H9 (cell line): Measurements from ENCODE around the gene POU4F3. TPM values are rescaled to one million over a fixed set of nuclear protein-coding genes. Genes with fewer than 3 reads are reported as not detected.

Experiments used
- DNase-seq: peaks from one replicate; pipeline ENCODE4 v3.0.0-alpha.2; 2017
- H2AFZ ChIP-seq: one replicate; pipeline ENCODE4 v1.6.1; 2013; ENCODE audit warnings: mild to moderate bottlenecking, low read length, control low read depth, moderate library complexity
- H2AK5ac ChIP-seq: 2 replicates; pipeline ENCODE4 v1.6.1; 2013; ENCODE audit warnings: low read length, control low read depth, mixed read lengths; ENCODE audit not compliant: insufficient read length
- H2BK120ac ChIP-seq: one replicate; pipeline ENCODE4 v1.6.1; 2013; ENCODE audit warnings: low read depth, mild to moderate bottlenecking, low read length, control low read depth, inconsistent platforms; ENCODE audit not compliant: poor library complexity, severe bottlenecking
- H2BK12ac ChIP-seq: 2 replicates; pipeline ENCODE4 v1.6.1; 2013; ENCODE audit warnings: low read length, control low read depth, mixed read lengths, low read depth; ENCODE audit not compliant: insufficient read length
- H2BK15ac ChIP-seq: 2 replicates; pipeline ENCODE4 v1.6.1; 2013; ENCODE audit warnings: low read depth, low read length, control low read depth
- H2BK20ac ChIP-seq: one replicate; pipeline ENCODE4 v1.6.1; 2013; ENCODE audit warnings: low read depth, mild to moderate bottlenecking, low read length, control low read depth, inconsistent platforms; ENCODE audit not compliant: poor library complexity, severe bottlenecking
- H2BK5ac ChIP-seq: 2 replicates; pipeline ENCODE4 v1.6.1; 2013; ENCODE audit warnings: low read length, control low read depth, mixed read lengths; ENCODE audit not compliant: insufficient read length
- H3K14ac ChIP-seq: 2 replicates; pipeline ENCODE4 v1.6.1; 2013; ENCODE audit warnings: low read length, control low read depth; ENCODE audit not compliant: insufficient read depth
- H3K18ac ChIP-seq: 2 replicates; pipeline ENCODE4 v1.6.1; 2013; ENCODE audit warnings: low read depth, mild to moderate bottlenecking, mixed read lengths, low read length, control low read depth; ENCODE audit not compliant: insufficient read length
- H3K23ac ChIP-seq: 2 replicates; pipeline ENCODE4 v1.6.1; 2013; ENCODE audit warnings: low read length, control low read depth, mixed read lengths, low read depth; ENCODE audit not compliant: insufficient read length
- H3K23me2 ChIP-seq: 2 replicates; pipeline ENCODE4 v1.6.1; 2013; ENCODE audit warnings: low read depth, mild to moderate bottlenecking, mixed read lengths, low read length, control low read depth; ENCODE audit not compliant: insufficient read length, poor library complexity, severe bottlenecking
- H3K27ac ChIP-seq: 2 replicates; pipeline ENCODE4 v1.5.1; 2013; ENCODE audit warnings: low read length, control low read depth, mixed read lengths, low read depth; ENCODE audit not compliant: insufficient read length
- H3K27me3 ChIP-seq: 2 replicates; pipeline ENCODE4 v1.6.1; 2013; ENCODE audit warnings: low read length, control low read depth, inconsistent platforms; ENCODE audit not compliant: insufficient read depth
- H3K4ac ChIP-seq: 2 replicates; pipeline ENCODE4 v1.6.1; 2013; ENCODE audit warnings: low read depth, mild to moderate bottlenecking, control low read depth, inconsistent platforms, low read length, moderate library complexity
- H3K4me1 ChIP-seq: 2 replicates; pipeline ENCODE4 v1.6.1; 2013; ENCODE audit warnings: low read length, control low read depth, inconsistent platforms; ENCODE audit not compliant: insufficient read depth
- H3K4me2 ChIP-seq: 2 replicates; pipeline ENCODE4 v1.6.1; 2013; ENCODE audit warnings: low read length, control low read depth, mixed read lengths; ENCODE audit not compliant: insufficient read length, insufficient read depth
- H3K56ac ChIP-seq: 2 replicates; pipeline ENCODE4 v1.6.1; 2013; ENCODE audit warnings: low read depth, mild to moderate bottlenecking, mixed read lengths, low read length, control low read depth; ENCODE audit not compliant: insufficient read length
- H3K79me1 ChIP-seq: 2 replicates; pipeline ENCODE4 v1.6.1; 2013; ENCODE audit warnings: low read depth, mild to moderate bottlenecking, moderate library complexity, low read length, control low read depth, inconsistent platforms; ENCODE audit not compliant: insufficient read depth, poor library complexity, severe bottlenecking
- H3K79me2 ChIP-seq: 2 replicates; pipeline ENCODE4 v1.6.1; 2013; ENCODE audit warnings: low read length, control low read depth, inconsistent platforms; ENCODE audit not compliant: insufficient read depth
- H3K9ac ChIP-seq: 2 replicates; pipeline ENCODE4 v1.6.1; 2013; ENCODE audit warnings: low read length, control low read depth, mixed read lengths; ENCODE audit not compliant: insufficient read length; ENCODE audit errors: extremely low read depth
- H3K9me3 ChIP-seq: one replicate; pipeline ENCODE4 v1.6.1; 2013; ENCODE audit warnings: low read depth, low read length, inconsistent platforms; ENCODE audit not compliant: control insufficient read depth
- H3T11ph ChIP-seq: one replicate; pipeline ENCODE4 v1.6.1; 2013; ENCODE audit warnings: mild to moderate bottlenecking, low read length, control low read depth, inconsistent platforms
- H4K20me1 ChIP-seq: one replicate; pipeline ENCODE4 v1.6.1; 2013; ENCODE audit not compliant: control insufficient read depth, insufficient read length, insufficient read depth
- H4K5ac ChIP-seq: 2 replicates; pipeline ENCODE4 v1.6.1; 2013; ENCODE audit warnings: low read depth, mild to moderate bottlenecking, mixed read lengths, low read length, control low read depth; ENCODE audit not compliant: insufficient read length
- H4K8ac ChIP-seq: replicated peaks from 2 replicates; pipeline ENCODE4 v1.6.1; 2013; ENCODE audit warnings: low read length, control low read depth, mixed read lengths, low read depth; ENCODE audit not compliant: insufficient read length
- H4K91ac ChIP-seq: 2 replicates; pipeline ENCODE4 v1.6.1; 2013; ENCODE audit warnings: low read depth, mild to moderate bottlenecking, moderate library complexity, mixed read lengths, low read length, control low read depth; ENCODE audit not compliant: insufficient read length
- H3K27ac Mint-ChIP-seq, 3 experiments: 2 replicates in 2 of 3; 3 replicates in 1 of 3; pipeline ENCODE4 v1.8.0; 2020 to 2021; ENCODE audit warnings: mixed read lengths in 3 of 3, mild to moderate bottlenecking in 1 of 3, moderate library complexity in 1 of 3
- H3K27me3 Mint-ChIP-seq: 2 replicates; pipeline ENCODE4 v1.8.0; 2021; ENCODE audit warnings: low read depth, mild to moderate bottlenecking, moderate library complexity, mixed read lengths
- H3K36me3 Mint-ChIP-seq, 3 experiments: 2 replicates in 2 of 3; 3 replicates in 1 of 3; pipeline ENCODE4 v1.8.0; 2020 to 2021; ENCODE audit warnings: low read depth in 3 of 3, mixed read lengths in 3 of 3; ENCODE audit not compliant: insufficient read depth in 1 of 3
- H3K4me1 Mint-ChIP-seq, 2 experiments: 2 replicates each; pipeline ENCODE4 v1.8.0; 2020; ENCODE audit warnings: mixed read lengths in 2 of 2
- H3K4me3 Mint-ChIP-seq, 2 experiments: 2 replicates in 1 of 2; 3 replicates in 1 of 2; pipeline ENCODE4 v1.8.0; 2020 to 2021; ENCODE audit warnings: mild to moderate bottlenecking in 2 of 2, mixed read lengths in 2 of 2, moderate library complexity in 1 of 2
- H3K9me3 Mint-ChIP-seq, 2 experiments: 2 replicates in 1 of 2; 3 replicates in 1 of 2; pipeline ENCODE4 v1.8.0; 2020; ENCODE audit warnings: mild to moderate bottlenecking in 2 of 2, mixed read lengths in 2 of 2, moderate library complexity in 1 of 2
- WGBS: extraction: QIAGEN DNeasy Blood & Tissue Kit; methylation state at CpG from one replicate; pipeline ENCODE4 v1.1.7; 2013; ENCODE audit warnings: missing lambda C conversion rate, low lambda C conversion rate, mixed read lengths; ENCODE audit not compliant: insufficient read length; ENCODE audit errors: extremely low coverage; 5-methylcytosine and 5-hydroxymethylcytosine counted together
- total RNA-seq: library from RNA; stranded (reverse); gene quantifications from 2 replicates; pipeline ENCODE4 v1.2.1, GENCODE V29; 2021
- TF ChIP-seq, protein P1 (sequence below): fragments of 200-600 bp; sonication (generic); conservative IDR thresholded peaks from 3 replicates; pipeline ENCODE4 v1.8.0; 2021; ENCODE audit warnings: antibody characterized with exemption, mild to moderate bottlenecking

Gene POU4F3
- total RNA-seq, 1 experiment from 2014 or later, result not detected

DNA sequence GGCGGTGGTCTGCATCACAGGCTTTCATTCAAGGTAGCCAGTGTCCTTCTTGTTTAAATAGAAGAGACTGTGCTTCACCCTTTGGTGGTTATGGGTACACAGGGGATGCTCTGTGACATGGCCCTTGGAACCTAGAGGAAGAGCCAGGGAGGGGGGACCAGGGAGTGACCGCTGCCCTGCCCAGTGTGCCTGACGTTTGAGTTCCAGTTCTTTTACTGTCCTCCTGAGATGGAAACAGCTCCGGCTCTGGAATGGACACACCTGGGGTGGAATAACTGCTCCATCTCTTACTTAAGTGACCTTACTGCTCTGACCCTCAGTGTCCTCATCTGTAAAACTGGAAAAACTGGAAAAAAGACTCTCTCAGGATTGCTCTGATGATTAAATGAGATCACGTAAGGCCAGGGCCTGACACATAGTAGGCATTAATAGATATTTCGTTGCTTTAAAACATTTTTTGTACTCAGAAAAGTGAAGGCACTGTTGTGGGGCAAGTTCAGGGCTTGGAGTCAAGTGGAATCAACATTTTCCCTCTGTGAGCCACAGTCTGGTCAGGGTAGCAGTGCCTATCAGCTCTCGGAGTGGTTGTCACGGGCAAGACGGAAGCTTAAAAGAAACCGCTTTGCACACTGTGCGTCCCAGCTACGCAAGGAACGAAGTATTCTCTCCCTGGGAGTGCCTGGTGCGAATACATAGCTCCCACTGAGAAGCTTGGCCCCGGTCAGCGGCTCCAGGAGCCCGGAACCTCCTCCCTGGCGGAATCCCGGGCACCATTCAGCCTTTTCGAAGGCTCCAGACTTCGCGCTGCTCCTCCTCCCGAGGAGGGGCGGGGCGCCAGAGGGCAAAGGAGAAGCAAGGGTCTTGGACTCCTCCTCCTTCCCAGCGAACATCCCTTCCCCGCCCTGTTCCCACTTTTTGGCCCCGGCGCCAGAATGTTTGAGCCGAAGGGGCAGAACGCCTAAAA, 5.8 kb downstream of the POU4F3 start:
- Histone ChIP-seq H4K5ac (no peak overlapping the region), H3K4me2 (peak overlapping the region; percentile 56), H3K27ac (no peak overlapping the region), H3K79me1 (no peaks in the 10 kb centered on the region), H3K9me3 (no peaks in the 10 kb centered on the region), H3K4me1 (peaks cover 2% of the 10 kb centered on the region; the same call in 1 of the 2 replicates), H3K14ac (no peak overlapping the region), H2BK5ac (no peak overlapping the region), H3K23ac (no peak overlapping the region), H2BK20ac (no peak overlapping the region), H3K79me2 (no peaks in the 10 kb centered on the region), H3K27me3 (peaks cover 73% of the 10 kb centered on the region), H4K20me1 (peaks cover 2% of the 10 kb centered on the region), H4K91ac (no peak overlapping the region), H2BK12ac (no peak overlapping the region), H3K56ac (no peak overlapping the region), H2AFZ (no peak overlapping the region), H3K23me2 (peaks cover 5% of the 10 kb centered on the region), H2BK15ac (no peak overlapping the region), H2BK120ac (no peak overlapping the region), H3K9ac (no peak overlapping the region), H4K8ac (no peak overlapping the region), H3K4ac (no peak overlapping the region), H2AK5ac (no peak overlapping the region), H3T11ph (no peak overlapping the region), H3K18ac (no peak overlapping the region)
- H3K27me3 Mint-ChIP-seq, result peaks cover 100% of the 10 kb centered on the region
- H3K4me1 Mint-ChIP-seq, result peaks cover 32 to 44% of the 10 kb centered on the region in 2 experiments
- peaks cover 0 to 2% (median 0%) of the 10 kb centered on the region in 3 experiments; a peak in 1 of 7 replicates for H3K36me3 Mint-ChIP-seq
- peak; percentile 95 for DNase-seq
- H3K4me3 Mint-ChIP-seq, result peak overlapping the region; percentile 26 to 60; a peak in 4 of 5 replicates
- H3K27ac Mint-ChIP-seq, result no peak overlapping the region
- TF ChIP-seq, protein P1, sequence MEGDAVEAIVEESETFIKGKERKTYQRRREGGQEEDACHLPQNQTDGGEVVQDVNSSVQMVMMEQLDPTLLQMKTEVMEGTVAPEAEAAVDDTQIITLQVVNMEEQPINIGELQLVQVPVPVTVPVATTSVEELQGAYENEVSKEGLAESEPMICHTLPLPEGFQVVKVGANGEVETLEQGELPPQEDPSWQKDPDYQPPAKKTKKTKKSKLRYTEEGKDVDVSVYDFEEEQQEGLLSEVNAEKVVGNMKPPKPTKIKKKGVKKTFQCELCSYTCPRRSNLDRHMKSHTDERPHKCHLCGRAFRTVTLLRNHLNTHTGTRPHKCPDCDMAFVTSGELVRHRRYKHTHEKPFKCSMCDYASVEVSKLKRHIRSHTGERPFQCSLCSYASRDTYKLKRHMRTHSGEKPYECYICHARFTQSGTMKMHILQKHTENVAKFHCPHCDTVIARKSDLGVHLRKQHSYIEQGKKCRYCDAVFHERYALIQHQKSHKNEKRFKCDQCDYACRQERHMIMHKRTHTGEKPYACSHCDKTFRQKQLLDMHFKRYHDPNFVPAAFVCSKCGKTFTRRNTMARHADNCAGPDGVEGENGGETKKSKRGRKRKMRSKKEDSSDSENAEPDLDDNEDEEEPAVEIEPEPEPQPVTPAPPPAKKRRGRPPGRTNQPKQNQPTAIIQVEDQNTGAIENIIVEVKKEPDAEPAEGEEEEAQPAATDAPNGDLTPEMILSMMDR, result no peak
- H3K9me3 Mint-ChIP-seq, result peaks cover 6 to 9% of the 10 kb centered on the region in 2 experiments; a peak in 3 of 5 replicates
- no CpG with 5 or more reads among the region's 31 CpGs for WGBS
